PC-9 (cell line): ENCODE measurements around the gene NFKBIE. TPM values are rescaled to one million over a fixed set of nuclear protein-coding genes. Genes with fewer than 3 reads are reported as not detected.

ENCODE experiments used
- BruUV-seq: library from RNA; stranded (reverse); fragments of 400-500 nt; replicated peaks from 2 replicates; lab custom pipeline; 2021; lab: Mats Ljungman, UMichigan
- CTCF ChIA-PET: fragments of 300-600 bp; sonication (Branson Sonifier 250); formaldehyde crosslinking; loops from one replicate; lab custom pipeline; 2022; ENCODE audit warnings: antibody characterized with exemption; lab: Charles Lee
- POLR2A ChIA-PET: fragments of 300-600 bp; sonication (Branson Sonifier 250); formaldehyde crosslinking; loops from one replicate; lab custom pipeline; 2022; ENCODE audit warnings: antibody characterized with exemption; ENCODE audit not compliant: unreplicated experiment; lab: Charles Lee
- DNase-seq, 2 experiments: peaks; one replicate each; pipeline versions ENCODE4 v3.0.0 to v3.0.0-alpha.2; 2015 to 2022; ENCODE audit warnings: mixed read lengths in 1 of 2
- H2AFZ ChIP-seq: fragments of 200-600 bp; sonication (generic); 2 replicates; pipeline ENCODE4 v1.8.1; 2017; ENCODE audit warnings: antibody characterized with exemption
- H3F3A ChIP-seq: fragments of 200-600 bp; sonication (generic); 2 replicates; pipeline ENCODE4 v1.8.1; 2017; ENCODE audit warnings: antibody characterized with exemption, mild to moderate bottlenecking, low read depth; ENCODE audit not compliant: insufficient read depth
- H3K27ac ChIP-seq: fragments of 200-600 bp; sonication (generic); 2 replicates; pipeline ENCODE4 v1.6.1; 2016; ENCODE audit warnings: mixed run types
- H3K27me3 ChIP-seq: fragments of 200-600 bp; sonication (generic); 2 replicates; pipeline ENCODE4 v1.6.1; 2016; ENCODE audit warnings: low read depth, mixed run types; ENCODE audit not compliant: insufficient read depth
- H3K36me3 ChIP-seq: fragments of 200-600 bp; sonication (generic); 2 replicates; pipeline ENCODE4 v1.6.1; 2016; ENCODE audit warnings: low read depth, mixed run types
- H3K4me1 ChIP-seq: fragments of 200-600 bp; sonication (generic); replicated peaks from 2 replicates; pipeline ENCODE4 v1.6.1; 2016; ENCODE audit warnings: mixed run types; ENCODE audit not compliant: insufficient read depth
- H3K4me2 ChIP-seq: fragments of 200-600 bp; sonication (generic); 2 replicates; pipeline ENCODE4 v1.6.1; 2017; ENCODE audit warnings: mixed run types
- H3K4me3 ChIP-seq: fragments of 200-600 bp; sonication (generic); 2 replicates; pipeline ENCODE4 v1.6.1; 2016; ENCODE audit warnings: mixed run types
- H3K79me2 ChIP-seq: fragments of 200-600 bp; sonication (generic); 2 replicates; pipeline ENCODE4 v1.6.1; 2017; ENCODE audit warnings: low read depth, mixed run types
- H3K9me2 ChIP-seq: fragments of 200-600 bp; sonication (generic); 2 replicates; pipeline ENCODE4 v1.8.1; 2017; ENCODE audit warnings: mild to moderate bottlenecking; ENCODE audit not compliant: insufficient read depth
- H3K9me3 ChIP-seq: fragments of 200-600 bp; sonication (generic); 2 replicates; pipeline ENCODE4 v1.8.1; 2016; ENCODE audit warnings: low read depth; ENCODE audit not compliant: insufficient read depth
- H4K20me1 ChIP-seq: fragments of 200-600 bp; sonication (generic); 2 replicates; pipeline ENCODE4 v1.8.1; 2017; ENCODE audit not compliant: insufficient read depth
- EZH2 ChIP-seq: fragments of 200-600 bp; sonication (generic); IDR thresholded peaks from 2 replicates; pipeline ENCODE4 v1.8.0; 2017; ENCODE audit warnings: antibody characterized with exemption, low read depth
- intact Hi-C: fragments of 100-400 bp; cut with micrococcal nuclease; formaldehyde crosslinking; loops from one replicate; pipeline ENCODE4 v1.10.0; 2022; ENCODE audit not compliant: unreplicated experiment
- total RNA-seq: library from RNA; stranded (reverse); gene quantifications from 2 replicates; pipeline ENCODE4 v1.2.3, GENCODE V29; 2021
- TF ChIP-seq, protein P1 (sequence below): fragments of 200-600 bp; sonication (generic); conservative IDR thresholded peaks from 2 replicates; pipeline ENCODE4 v1.6.1; 2017; ENCODE audit warnings: mixed run types, antibody characterized with exemption, mild to moderate bottlenecking, moderate library complexity

The NFKBIE gene
- total RNA-seq, 1 experiment from 2014 or later, result 7.6 TPM

DNA sequence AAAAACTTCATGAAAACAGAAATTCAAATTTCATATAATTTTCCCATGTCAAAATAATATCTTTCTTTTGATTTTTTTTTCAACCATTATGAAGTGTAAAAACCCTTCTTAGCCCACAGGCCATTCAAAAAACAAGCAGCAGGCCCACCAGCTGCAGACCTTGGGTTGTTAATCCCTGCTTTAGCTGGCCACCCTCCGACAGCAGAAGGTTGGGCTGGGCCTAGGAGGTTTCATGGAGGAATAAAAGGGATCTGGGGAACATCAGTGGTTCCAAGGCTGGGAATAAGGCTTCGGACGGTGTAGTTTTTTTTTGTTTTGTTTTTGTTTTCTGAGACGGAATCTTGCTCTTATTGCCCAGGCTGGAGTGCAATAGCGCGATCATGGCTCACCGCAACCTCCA is 22.0 kb downstream of the NFKBIE start:
- no peak overlapping the region for H3K27ac ChIP-seq
- no peak overlapping the region for H3K4me3 ChIP-seq
- intact Hi-C loops, result no loop called here
- peaks cover 15% of the 10 kb centered on the region for H3K79me2 ChIP-seq
- no peaks in the 10 kb centered on the region for H3K9me2 ChIP-seq
- TF ChIP-seq EZH2, result no peak
- TF ChIP-seq, protein P1, sequence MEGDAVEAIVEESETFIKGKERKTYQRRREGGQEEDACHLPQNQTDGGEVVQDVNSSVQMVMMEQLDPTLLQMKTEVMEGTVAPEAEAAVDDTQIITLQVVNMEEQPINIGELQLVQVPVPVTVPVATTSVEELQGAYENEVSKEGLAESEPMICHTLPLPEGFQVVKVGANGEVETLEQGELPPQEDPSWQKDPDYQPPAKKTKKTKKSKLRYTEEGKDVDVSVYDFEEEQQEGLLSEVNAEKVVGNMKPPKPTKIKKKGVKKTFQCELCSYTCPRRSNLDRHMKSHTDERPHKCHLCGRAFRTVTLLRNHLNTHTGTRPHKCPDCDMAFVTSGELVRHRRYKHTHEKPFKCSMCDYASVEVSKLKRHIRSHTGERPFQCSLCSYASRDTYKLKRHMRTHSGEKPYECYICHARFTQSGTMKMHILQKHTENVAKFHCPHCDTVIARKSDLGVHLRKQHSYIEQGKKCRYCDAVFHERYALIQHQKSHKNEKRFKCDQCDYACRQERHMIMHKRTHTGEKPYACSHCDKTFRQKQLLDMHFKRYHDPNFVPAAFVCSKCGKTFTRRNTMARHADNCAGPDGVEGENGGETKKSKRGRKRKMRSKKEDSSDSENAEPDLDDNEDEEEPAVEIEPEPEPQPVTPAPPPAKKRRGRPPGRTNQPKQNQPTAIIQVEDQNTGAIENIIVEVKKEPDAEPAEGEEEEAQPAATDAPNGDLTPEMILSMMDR, result no peak
- H3K4me2 ChIP-seq, result no peak overlapping the region
- peaks cover 22% of the 10 kb centered on the region for H3F3A ChIP-seq
- no peaks in the 10 kb centered on the region for H3K9me3 ChIP-seq
- H2AFZ ChIP-seq, result no peak overlapping the region
- peaks cover under 1% of the 10 kb centered on the region for H3K4me1 ChIP-seq
- POLR2A ChIA-PET, result no interaction called here
- no TSS peak for BruUV-seq
- peaks cover 13% of the 10 kb centered on the region for H4K20me1 ChIP-seq
- peaks cover 8% of the 10 kb centered on the region for H3K36me3 ChIP-seq
- no peak for DNase-seq
- no peaks in the 10 kb centered on the region for H3K27me3 ChIP-seq
- CTCF ChIA-PET, result interaction anchor here (0.6 kb wide), 1 partner anchor 478 kb away, joined by 23 read pairs; no protein-coding TSS in a partner anchor

DNA sequence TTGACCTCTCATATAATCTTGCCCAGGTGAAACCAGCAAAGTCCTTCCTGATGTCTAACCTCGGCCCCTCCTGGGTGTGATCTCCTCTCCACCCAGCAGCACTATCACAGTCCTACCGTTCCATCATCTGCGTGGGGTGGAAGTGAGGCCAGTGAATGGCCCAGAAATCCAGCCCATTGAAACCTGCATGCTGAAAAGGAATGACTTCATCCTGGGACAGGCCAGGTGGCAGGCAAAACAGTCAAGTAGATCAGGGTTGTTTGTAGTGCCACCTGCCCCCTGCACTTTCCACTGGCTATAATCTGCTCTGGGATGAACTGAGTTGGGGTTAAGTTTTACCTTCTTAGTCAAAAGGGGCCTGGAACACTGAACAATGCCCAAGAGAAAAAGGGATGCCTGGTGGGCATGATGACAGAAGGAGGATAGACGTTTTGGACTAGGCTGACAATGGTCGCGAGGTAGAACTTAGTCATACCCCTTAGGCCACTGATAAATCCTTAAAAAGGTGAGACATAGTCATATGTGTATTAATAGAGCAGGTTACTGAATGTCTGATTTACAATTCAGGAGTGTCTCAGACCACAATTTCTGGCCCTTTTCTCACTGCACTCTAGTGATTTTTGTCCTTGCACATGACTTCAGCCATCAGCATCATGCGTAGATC is 26.5 kb downstream of the NFKBIE start:
- DNase-seq, result peak in 1 of 2 experiments; percentile 34

DNA sequence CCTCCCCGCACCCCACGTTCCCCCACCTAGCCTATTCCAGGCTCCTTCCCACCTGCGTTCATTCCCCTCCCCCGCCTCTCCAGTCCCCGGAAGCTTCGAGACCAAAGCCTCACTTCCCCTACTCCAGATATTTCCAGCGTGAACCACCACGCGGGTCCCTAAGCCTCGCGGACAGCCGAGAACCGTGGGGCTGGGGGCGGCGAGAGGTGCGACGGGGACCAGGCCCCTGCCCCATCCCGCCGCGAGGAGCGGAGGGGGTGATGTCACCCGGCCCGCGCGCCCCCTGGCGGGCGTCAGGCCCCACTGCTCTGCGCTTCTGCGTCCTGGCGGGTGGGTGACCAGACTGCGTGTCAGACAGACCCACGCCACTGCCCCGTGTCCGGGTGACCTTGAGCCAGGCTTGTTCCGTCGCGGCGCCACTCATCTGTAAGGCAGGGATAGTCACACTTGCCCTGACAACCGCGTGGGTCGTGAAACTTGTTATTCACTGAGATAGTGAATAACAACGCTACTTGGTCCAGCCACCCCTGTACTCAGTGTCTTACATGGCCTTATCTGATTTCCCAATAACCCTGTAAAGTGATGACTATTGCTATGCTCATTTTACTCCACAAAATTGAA is 27.4 kb downstream of the NFKBIE start:
- peak overlapping the region; percentile 89 for H2AFZ ChIP-seq
- BruUV-seq, result TSS peak; percentile 71

More for the DNA sequence above, 26.5 kb downstream of the NFKBIE start:
- no peaks in the 10 kb centered on the region for H3K9me3 ChIP-seq
- ChIA-PET CTCF (interaction anchor here (0.6 kb wide), 1 partner anchor 10 kb away, joined by 3 read pairs; no protein-coding TSS in a partner anchor), POLR2A (no interaction called here)
- H3K79me2 ChIP-seq, result no peaks in the 10 kb centered on the region
- no peak overlapping the region for H2AFZ ChIP-seq
- intact Hi-C loops, result no loop called here
- BruUV-seq, result no TSS peak
- no peaks in the 10 kb centered on the region for H4K20me1 ChIP-seq
- H3K27me3 ChIP-seq, result no peaks in the 10 kb centered on the region
- no peak overlapping the region for H3K4me3 ChIP-seq
- peaks cover 27% of the 10 kb centered on the region for H3F3A ChIP-seq
- no peak overlapping the region for H3K27ac ChIP-seq
- H3K36me3 ChIP-seq, result no peaks in the 10 kb centered on the region
- H3K9me2 ChIP-seq, result no peaks in the 10 kb centered on the region
- TF ChIP-seq, protein P1, result no peak
- no peak for TF ChIP-seq EZH2
- H3K4me2 ChIP-seq, result no peak overlapping the region; the same call in 1 of the 2 replicates
- H3K4me1 ChIP-seq, result peaks cover 17% of the 10 kb centered on the region

More for the DNA sequence above, 27.4 kb downstream of the NFKBIE start:
- Histone ChIP-seq H4K20me1 (no peaks in the 10 kb centered on the region), H3K27ac (no peak overlapping the region), H3K79me2 (no peaks in the 10 kb centered on the region), H3F3A (peaks cover 27% of the 10 kb centered on the region), H3K4me1 (peaks cover 17% of the 10 kb centered on the region), H3K36me3 (no peaks in the 10 kb centered on the region), H3K4me3 (peak overlapping the region; percentile 63), H3K9me3 (no peaks in the 10 kb centered on the region), H3K9me2 (no peaks in the 10 kb centered on the region), H3K27me3 (no peaks in the 10 kb centered on the region), H3K4me2 (peak overlapping the region; percentile 80)
- ChIA-PET POLR2A (interaction anchor here (0.6 to 0.7 kb wide), 3 partner anchors 9 to 572 kb away, joined by 4 to 10 read pairs (median 8); partner anchors contain the start of gene HSP90AB1), CTCF (interaction anchor here (0.6 to 1.2 kb wide), 7 partner anchors 8 to 722 kb away, joined by 3 to 8 read pairs (median 3); no protein-coding TSS in a partner anchor)
- peak; percentile 36 to 78 for DNase-seq
- TF ChIP-seq, protein P1, result peak; percentile 98
- no peak for TF ChIP-seq EZH2
- intact Hi-C loops, result loop anchor here (1.0 kb wide), 2 partner anchors 8 to 66 kb away; no protein-coding TSS in a partner anchor
